ENCODE data around the gene USP6.
A peak's percentile ranks its signal among the peaks of the same experiment; 100 is the strongest.
"Not testable (repeated sequence)": the region's sequence is repeated elsewhere in the genome, so short reads cannot be mapped to it uniquely, and the experiment has no call there.

USP6 gene

DNA sequence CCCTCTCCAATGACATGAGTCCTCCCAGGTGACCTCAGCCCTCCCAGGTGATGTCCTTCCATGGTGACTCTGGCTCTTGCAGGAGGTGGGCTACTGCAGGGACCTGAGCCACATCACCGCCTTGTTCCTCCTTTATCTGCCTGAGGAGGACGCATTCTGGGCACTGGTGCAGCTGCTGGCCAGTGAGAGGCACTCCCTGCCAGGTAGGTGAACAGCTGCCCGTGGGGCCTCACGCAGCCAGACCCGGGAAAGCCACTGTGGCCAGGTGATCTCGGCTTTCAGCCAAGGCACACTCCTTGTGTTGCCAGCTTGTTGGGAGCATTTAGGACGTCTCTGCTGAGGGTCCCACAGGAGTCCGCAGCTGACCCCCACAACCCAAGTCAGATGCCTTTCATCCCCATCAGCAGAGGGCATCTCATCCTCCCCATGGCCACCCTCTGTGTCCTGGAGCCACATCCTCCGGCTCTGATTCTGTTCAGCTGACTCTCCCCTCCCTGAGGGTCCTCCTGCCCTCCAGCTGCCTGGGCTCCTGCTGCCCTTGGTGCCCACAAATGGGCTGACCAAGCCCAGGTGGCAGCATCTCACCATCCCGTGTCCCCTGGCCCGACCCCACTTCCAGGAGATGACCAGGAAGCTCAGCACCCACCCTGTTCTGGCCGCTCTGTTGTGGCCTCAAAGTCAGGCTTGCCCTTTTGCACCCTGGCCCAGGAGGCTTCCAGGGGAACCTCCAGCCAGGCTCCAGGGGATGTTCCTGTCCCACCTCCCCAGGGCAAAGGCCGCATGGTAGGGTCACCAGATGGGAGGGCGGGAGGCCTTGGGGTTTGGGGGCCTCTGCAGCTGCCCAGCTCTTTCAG, 20.1 kb downstream of the USP6 start:
- no peak for DNase-seq (ENCODE audit: low read depth)

DNA sequence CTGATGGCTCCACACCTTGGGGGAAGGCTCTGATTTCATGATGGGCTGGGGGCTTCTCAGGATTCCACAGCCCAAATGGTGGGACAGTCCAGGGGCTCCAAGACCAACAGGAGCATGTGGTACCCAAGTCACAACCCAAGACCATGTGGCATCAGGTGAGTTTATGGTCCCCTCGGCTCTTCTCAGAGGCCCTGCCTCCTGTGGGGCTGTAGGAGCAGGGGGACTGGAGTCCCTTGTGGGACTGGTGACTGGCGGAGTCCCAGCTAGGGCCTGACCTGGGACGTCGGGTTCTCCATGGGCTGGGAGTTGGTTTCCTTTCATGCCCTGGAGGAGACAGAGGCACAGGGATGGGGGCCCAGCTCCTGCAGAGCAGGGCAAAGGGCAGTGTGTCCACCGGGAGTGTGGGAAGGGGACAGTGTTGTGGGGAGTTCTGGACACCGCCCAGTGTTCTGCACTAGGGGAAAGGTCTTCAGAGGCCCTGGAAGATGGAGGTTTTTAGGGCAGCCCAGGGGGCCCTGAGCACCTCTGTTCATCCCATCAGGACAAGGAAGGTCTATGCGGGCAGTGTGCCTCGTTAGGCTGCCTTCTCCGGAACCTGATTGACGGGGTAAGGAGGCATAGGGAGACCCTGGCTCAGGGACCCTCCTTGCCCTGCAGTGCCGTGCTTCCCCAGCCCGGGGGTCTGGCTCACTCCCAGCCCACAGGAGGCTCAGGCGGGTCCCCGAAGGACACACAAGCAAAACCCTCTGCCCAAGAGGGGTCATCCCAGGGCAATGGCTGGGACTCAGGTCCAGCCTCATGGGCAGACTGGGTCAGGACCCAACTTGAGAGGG, 21.0 kb downstream of the USP6 start:
- not testable (repeated sequence) for DNase-seq (ENCODE audit: low read depth)

DNA sequence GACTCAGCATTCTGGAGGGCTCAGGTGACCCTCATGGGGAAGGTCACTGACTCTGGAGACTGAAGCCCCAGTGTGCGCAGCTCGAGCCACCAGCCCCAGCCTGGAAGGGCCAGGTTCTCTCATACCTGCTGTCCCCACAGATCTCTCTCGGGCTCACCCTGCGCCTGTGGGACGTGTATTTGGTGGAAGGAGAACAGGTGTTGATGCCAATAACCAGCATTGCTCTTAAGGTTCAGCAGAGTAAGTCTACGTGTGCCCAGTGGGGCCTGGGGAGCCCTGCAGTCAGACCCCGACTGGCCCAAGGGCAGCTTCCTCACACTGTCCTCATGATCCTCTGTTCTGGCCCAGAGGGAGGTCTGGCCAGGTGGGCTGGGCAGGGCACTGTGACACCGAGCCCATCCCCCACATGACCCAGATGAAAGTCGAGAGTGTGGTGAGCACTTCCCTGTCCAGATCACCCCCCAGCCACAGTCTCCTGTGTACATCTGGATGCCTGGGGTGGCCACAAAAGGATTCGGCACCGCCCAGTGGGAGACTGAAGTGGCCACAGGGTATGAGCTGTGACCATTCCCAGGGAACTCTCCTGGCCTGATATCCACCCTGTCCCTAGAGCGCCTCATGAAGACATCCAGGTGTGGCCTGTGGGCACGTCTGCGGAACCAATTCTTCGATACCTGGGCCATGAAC, 21.8 kb downstream of the USP6 start:
- not testable (repeated sequence) for DNase-seq (ENCODE audit: low read depth)

DNA sequence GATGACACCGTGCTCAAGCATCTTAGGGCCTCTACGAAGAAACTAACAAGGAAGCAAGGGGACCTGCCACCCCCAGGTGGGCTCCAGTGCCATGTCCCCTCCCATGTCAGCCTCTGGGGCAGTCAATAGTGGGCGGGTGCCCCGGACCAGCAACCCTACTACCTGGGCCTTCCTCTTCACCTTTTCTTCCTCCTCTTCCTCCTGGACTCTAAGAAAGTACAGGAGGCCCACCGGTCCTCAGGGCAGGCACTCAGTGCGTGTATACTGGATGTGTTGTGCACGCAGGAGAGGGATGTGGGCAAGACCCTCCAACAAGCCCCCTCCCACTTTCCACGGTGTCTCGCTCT, 22.3 kb downstream of the USP6 start:
- not testable (repeated sequence) for DNase-seq (ENCODE audit: low read depth)

DNA sequence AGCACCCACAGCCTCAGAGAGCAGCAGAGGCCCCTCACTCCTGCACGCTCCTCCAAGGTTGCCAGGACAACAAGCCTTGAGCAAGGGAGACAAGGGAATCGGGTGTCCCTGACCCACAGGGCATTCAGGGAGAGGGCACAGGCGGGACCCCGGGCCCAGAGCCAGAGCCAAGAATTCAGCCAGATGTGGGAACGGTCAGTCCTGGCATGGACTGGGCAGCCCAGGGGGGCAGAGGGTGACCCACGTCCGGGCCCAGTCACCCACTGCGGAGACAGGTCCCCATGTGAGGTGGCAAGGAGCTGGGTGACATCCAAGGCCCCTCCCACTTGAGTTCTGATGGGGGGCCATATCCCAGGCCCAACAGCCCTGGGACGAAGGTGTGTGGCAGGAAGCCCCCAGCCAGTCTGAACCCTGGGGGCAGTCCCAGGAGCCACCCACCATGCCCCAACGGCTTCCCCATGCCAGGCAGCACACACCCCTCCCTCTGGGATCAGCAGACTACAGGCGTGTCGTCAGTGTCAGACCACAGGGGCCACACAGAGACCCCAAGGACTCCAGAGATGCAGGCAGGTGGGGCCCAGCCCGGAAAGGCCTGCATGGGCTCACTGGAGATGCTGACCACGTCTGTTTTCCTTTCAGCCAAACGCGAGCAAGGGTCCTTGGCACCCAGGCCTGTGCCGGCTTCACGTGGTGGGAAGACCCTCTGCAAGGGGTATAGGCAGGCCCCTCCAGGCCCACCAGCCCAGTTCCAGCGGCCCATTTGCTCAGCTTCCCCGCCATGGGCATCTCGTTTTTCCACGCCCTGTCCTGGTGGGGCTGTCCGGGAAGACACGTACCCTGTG, 23.0 kb downstream of the USP6 start:
- DNase-seq (ENCODE audit: low read depth), result no peak

DNA sequence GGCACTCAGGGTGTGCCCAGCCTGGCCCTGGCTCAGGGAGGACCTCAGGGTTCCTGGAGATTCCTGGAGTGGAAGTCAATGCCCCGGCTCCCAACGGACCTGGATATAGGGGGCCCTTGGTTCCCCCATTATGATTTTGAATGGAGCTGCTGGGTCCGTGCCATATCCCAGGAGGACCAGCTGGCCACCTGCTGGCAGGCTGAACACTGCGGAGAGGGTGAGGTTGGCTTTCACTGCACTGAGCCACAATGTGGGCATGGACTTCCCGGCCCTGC, 23.6 kb downstream of the USP6 start:
- no peak for DNase-seq (ENCODE audit: low read depth)

DNA sequence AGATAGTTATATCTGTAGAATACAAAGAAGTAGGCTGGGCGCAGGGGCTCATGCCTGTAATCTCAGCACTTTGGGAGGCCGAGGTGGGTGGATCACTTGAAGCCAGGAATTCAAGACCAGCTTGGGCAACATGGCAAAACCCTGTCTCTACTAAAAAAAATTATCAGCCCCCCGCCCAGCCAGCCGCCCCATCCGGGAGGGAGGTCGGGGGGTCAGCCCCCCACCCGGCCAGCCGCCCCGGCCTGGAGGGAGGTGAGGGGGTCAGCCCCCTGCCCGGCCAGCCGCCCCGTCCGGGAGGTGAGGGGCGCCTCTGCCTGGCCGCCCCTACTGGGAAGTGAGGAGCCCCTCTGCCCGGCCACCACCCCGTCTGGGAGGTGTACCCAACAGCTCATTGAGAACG, 27.0 kb downstream of the USP6 start:
- not testable (repeated sequence) for DNase-seq (ENCODE audit: low read depth)

DNA sequence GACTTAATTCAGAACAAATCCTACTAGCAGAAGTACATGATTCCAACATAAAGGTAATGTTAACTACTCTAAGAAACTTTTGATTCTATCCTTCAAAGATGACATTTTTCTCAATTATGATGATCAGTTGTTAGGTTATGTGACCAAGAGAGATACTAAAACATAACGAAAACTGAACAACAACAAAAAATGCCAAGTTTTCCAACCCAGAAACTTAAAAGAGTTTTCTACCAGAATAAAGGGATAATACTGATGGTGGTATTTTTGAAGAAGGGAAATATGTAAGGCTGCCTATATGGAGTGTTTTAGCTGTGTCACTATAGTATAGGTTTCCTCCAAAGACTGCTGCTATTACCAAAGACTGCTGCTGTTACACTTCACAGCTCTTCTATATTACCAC, 30.3 kb downstream of the USP6 start:
- DNase-seq (ENCODE audit: low read depth), result not testable (repeated sequence)

DNA sequence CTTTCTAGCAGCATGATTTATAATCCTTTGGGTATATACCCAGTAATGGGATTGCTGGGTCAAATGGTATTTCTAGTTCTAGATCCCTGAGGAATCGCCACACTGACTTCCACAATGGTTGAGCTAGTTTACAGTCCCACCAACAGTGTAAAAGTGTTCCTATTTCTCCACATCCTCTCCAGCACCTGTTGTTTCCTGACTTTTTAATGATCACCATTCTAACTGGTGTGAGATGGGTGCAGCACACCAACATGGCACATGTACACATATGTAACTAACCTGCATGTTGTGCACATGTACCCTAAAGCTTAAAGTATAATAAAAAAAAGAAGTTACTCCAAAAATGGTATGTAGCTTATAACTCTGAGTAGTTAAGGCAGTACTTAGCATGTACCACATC, 44.9 kb downstream of the USP6 start:
- not testable (repeated sequence) for DNase-seq (ENCODE audit: low read depth)

DNA sequence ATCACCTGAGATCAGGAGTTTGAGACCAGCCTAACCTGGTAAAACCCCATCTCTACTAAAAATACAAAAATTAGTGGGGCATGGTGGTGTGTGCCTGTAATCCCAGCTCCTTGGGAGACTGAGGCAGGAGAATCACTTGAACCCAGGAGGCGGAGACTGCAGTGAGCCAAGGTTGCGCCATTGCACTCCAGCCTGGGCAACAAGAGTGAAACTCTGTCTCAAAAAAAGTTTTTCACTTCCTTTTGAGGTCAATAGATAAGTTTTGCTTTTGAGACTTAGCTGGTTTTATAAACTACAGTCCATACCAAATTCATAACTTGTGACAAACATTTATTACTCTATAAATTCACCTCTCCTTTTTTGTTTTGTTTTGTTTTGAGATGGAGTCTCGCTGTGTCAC, 46.0 kb downstream of the USP6 start:
- not testable (repeated sequence) for DNase-seq (ENCODE audit: low read depth)

DNA sequence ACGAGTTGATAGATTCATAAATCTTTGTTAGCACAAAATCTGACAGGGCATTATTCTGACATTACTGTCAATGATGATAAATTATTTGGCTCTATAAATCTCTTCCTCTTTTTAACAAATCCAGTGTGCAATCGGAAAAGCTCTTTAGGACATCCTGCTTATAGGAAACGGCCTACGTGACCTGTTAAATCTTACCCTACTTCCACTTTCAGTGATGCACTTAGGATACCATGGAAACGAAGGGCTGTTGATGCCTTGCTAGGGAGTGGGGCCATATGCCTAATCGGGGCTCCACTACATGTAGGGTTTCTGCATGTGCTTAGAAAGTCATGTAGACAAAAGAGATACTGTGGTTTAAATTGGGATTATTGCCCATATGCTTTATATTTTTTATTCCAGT, 48.6 kb downstream of the USP6 start:
- no peak for DNase-seq (ENCODE audit: low read depth)

DNA sequence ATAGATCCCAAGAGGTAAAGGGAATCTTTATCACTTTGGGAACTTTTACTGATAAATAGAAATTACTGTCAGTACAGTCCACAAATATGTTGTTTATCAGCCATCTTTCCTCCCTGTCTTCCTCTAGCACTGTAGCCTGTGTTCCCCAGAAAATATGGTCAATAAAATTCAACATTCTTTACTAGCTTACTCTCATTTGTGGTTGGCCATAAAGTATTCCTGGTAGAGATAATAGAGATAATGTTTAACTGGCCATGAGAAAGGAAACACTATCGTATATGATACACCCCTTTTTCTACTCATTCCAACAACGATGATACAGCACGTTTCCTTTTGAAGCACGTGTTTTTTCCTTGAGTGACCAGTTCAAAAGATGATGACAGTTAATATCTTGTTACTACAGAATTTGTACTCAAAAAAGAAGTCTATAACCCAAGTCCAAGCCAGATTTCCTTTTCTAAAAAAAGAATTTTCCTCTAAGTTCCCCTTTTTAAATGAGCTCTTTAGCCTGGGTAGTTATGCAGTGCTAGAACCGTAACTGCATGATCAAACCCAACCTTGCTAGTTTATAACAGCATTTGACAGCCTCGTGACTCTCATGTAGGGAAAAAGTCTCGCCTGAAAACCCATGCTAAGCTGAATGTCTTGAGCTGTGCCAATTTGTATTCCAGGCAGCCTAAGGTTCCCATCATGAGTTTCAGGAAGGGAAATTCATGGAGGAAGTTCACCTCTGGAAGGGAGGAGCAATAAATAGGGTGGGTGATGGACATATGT, 50.1 kb downstream of the USP6 start:
- not testable (repeated sequence) for DNase-seq (ENCODE audit: low read depth)

DNA sequence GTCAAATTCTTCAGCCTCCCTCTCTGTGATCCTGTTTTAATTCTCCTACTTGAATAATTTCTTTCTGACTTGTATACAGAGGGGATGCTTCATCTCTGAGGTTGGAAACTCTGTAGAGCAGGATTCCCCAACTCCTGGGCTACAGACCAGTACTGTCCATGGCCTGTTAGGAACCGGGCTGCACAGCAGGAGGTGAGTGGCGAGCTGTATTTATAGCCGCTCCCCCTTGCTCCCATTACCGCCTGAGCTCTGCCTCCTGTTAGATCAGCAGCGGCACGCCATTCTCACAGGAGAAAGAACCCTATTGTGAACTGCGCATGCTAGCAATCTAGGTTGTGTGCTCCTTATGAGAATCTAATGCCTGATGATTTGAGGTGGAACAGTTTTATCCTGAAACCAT, 59.2 kb downstream of the USP6 start:
- not testable (repeated sequence) for DNase-seq (ENCODE audit: low read depth)

DNA sequence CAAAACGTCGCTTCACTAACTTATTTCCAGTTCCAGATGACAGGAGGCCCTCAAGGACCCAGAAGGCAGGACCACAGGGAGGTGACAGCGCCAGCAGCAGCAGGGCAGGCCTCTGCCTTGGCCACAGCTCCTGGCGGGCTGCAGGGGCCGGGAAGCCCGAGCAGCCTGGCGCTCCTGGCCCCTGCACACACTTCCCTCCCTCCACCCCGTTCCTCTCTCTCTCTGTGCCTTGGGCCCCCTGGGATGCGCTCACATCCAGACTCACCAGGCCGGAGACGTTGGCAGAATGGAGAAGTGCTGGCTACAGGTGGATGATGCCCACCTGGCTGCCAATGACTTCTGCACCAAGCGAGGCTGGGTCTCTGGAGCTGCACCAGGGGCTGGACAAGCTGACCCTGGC, 63.2 kb downstream of the USP6 start:
- DNase-seq (ENCODE audit: low read depth), result no peak

DNA sequence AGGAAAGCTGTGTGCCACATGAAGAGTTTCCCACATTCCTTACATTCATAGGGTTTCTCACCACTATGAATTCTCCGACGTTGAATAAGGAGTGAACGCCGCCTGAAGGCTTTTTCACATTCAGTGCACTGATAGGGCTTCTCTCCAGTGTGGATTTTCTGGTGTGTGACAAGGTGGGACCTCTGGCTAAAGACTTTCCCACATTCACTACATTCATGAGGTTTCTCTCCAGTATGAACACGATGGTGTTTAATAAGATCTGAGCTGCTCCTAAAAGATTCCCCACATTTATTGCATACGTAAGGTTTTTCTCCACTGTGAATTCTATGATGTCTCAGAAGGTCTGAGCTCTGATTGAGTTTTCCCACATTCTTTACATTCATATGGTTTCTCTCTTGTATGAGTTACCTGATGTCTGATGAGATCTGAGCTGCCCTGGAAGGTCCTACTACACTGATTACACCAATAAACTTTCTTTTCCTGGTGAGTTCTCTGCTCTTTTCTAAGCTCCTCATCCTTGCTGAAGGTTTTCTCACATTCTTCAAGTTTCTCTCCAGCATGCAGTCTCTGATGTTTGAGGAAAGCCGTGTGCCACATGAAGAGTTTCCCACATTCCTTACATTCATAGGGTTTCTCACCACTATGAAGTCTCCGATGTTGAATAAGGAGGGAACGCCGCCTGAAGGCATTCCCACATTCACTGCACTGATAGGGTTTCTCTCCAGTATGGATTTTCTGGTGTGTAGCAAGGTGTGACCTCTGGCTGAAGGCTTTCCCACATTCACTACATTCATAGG, 65.9 kb downstream of the USP6 start:
- no peak for DNase-seq (ENCODE audit: low read depth)

DNA sequence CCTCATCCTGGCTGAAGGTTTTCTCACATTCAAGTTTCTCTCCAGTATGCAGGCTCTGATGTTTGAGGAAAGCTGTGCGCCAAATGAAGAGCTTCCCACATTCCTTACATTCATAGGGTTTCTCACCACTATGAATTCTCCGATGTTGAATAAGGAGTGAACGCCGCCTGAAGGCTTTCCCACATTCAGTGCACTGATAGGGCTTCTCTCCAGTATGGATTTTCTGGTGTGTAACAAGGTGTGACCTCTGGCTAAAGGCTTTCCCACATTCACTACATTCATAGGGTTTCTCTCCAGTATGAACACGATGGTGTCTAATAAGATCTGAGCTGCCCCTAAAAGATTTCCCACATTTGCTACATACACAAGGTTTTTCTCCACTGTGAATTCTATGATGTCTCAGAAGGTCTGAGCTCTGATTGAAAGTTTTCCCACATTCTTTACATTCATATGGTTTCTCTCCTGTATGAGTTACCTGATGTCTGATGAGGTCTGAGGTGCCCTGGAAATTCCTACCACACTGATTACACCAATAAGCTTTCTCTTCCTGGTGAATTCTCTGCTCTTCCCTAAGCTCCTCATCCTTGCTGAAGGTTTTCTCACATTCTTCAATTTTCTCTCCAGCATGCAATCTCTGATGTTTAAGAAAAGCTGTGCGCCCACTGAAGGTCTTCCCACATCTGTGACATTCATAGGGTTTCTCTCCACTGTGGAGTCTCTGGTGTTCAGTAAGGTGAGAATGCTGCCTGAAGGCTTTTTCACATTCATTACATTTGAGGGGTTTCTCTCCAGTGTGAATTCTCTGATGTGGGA, 67.0 kb downstream of the USP6 start:
- DNase-seq (ENCODE audit: low read depth), result no peak

DNA sequence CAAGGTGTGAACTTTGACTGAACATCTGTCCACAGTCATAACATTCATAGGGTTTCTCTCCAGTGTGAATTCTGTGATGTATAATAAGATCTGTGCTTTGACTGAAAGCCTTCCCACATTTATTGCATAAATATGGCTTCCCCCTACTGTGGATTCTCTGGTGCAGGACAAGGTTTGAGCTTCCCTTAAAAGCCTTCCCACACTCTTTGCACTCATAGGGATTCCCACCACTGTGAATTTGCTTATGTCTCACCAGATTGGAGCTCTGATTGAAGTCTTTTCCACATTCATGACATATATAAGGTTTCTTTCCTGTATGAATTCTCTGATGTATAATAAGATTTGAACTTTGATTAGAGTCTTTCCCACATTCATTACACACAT, 67.6 kb downstream of the USP6 start:
- no peak for DNase-seq (ENCODE audit: low read depth)

DNA sequence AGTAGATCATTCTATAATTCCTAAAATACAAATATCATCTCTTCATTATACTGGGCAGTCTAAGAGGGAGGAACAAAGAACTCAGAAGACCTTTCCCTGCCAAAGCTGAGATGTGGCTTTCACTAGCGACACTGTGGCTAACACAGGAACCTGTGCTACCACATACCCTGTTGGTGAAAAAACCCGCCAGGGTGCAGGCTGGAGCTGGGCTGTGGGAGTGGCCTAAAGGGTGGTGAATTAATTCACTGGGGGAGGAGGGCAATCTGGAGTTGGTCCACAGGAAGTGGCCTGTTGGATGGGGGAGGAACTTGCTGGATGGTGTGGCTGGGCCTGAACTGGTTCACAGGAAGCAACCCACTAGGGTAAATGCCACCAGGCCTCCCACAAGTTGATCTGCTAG, 68.5 kb downstream of the USP6 start:
- no peak for DNase-seq (ENCODE audit: low read depth)

DNA sequence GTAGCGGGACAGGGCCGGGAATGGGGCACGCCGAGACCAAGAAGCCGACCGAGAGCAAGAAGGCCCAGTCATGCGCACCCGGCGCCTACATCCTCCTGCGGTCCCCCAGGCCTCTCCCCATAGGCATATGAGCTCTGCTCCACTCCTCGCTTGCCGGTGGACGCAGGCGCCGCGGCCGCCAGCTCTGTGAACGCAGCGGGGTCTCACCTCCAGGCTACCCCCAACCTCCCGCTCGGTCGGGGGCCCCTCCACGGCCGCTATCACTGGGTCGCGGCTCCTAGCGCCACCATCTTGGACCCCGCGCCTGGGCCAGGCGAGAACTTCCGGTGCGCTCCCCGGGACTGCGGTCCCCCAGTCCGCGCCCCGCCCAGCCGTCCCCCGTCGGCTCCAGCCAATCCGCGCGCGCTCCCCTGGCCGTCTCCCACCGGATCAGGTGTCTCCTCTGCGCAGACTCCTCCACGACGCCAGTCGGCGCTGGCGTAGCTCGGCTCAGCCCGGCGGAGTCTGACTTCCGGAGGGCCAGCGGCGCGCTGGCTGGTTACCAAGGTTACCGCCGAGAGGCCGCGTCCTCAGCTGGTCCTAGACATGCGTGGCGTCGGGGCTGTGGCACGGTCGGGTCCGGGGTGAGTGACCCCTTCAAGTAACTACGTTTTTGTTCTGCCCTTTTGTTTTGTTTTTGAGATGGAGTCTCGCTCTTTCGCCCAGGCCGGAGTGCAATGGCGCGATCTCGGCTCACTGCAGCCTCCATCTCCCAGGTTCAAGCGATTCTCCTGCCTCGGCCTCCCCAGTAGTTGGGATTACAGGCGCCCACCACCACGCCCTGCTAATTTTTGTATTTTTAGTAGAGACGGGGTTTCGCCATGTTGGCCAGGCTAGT, 75.9 kb downstream of the USP6 start, which contains the start of gene ZNF594:
Gene ZNF594, minus strand, starts transcription at position 328 of the 877 bp plus-strand sequence. CDS start 7,612 bp downstream, outside the sequence.
- DNase-seq (ENCODE audit: low read depth), result peak; percentile 96

Data from activated T-cell treated with anti-CD3 and anti-CD28 coated beads for 1 hour (primary cell).